GM23338 (cell line): ENCODE data around the gene S100A14.

Experiments
- EZH2 ChIP-seq: fragments of 200-600 bp; sonication (generic); IDR thresholded peaks from one replicate; pipeline ENCODE4 v1.8.0; 2017; ENCODE audit warnings: antibody characterized with exemption, mild to moderate bottlenecking, low read depth; ENCODE audit not compliant: unreplicated experiment
- EZH2phosphoT487 ChIP-seq: fragments of 200-600 bp; sonication (generic); IDR thresholded peaks from one replicate; pipeline ENCODE4 v1.8.1; 2018; ENCODE audit warnings: antibody characterized with exemption; ENCODE audit not compliant: unreplicated experiment
- NANOG ChIP-seq: IDR thresholded peaks from 2 replicates; pipeline ENCODE4 v1.6.1; 2016; ENCODE audit warnings: antibody characterized with exemption, borderline replicate concordance
- POLR2AphosphoS5 ChIP-seq: IDR thresholded peaks from 2 replicates; pipeline ENCODE4 v1.6.1; 2016; ENCODE audit warnings: antibody characterized with exemption, low read depth
- REST ChIP-seq: IDR thresholded peaks from one replicate; pipeline ENCODE4 v1.6.1; 2018; ENCODE audit warnings: antibody characterized with exemption; ENCODE audit not compliant: unreplicated experiment
- TF ChIP-seq, protein P1 (sequence below), 2 experiments: fragments of 200-600 bp in 1 of 2; sonication (generic) in 1 of 2; conservative IDR thresholded peaks; 2 replicates each; pipeline versions ENCODE4 v1.5.1 to v1.6.1; 2016 to 2017; ENCODE audit warnings: antibody characterized with exemption in 2 of 2, low read depth in 2 of 2, mild to moderate bottlenecking in 2 of 2, moderate library complexity in 1 of 2
- TF ChIP-seq, protein P2 (sequence below): IDR thresholded peaks from 2 replicates; pipeline ENCODE4 v1.6.1; 2016; ENCODE audit warnings: antibody characterized with exemption

DNA sequence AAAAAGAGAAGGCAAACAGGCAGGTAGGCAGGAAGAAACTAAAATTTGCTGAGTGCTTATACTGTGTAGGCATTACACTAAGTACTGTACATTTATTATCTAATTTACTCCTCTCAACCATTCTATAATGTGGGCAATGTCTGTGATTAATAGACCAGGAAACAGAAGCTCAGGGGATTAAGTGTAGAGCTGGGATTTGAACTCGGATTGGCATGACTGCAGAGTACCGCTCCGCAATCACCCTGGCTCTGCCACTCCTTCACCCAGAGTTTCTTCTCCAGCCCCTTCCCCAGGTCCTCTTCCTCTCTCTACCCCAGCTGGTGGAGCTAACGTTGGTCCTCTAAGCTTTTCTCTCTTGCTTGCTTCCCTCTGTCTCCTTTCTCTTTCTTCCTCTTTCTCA lies 39.0 kb downstream of the S100A14 start:
- TF ChIP-seq REST, result no peak
- TF ChIP-seq, protein P1, sequence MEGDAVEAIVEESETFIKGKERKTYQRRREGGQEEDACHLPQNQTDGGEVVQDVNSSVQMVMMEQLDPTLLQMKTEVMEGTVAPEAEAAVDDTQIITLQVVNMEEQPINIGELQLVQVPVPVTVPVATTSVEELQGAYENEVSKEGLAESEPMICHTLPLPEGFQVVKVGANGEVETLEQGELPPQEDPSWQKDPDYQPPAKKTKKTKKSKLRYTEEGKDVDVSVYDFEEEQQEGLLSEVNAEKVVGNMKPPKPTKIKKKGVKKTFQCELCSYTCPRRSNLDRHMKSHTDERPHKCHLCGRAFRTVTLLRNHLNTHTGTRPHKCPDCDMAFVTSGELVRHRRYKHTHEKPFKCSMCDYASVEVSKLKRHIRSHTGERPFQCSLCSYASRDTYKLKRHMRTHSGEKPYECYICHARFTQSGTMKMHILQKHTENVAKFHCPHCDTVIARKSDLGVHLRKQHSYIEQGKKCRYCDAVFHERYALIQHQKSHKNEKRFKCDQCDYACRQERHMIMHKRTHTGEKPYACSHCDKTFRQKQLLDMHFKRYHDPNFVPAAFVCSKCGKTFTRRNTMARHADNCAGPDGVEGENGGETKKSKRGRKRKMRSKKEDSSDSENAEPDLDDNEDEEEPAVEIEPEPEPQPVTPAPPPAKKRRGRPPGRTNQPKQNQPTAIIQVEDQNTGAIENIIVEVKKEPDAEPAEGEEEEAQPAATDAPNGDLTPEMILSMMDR (conservative IDR thresholded peaks at IDR 0.05; ENCODE audit: low read depth in 2 of 2), result no peak
- TF ChIP-seq EZH2, result no peak
- TF ChIP-seq EZH2phosphoT487, result no peak
- TF ChIP-seq NANOG, result no peak
- TF ChIP-seq POLR2AphosphoS5, result no peak
- TF ChIP-seq, protein P2, sequence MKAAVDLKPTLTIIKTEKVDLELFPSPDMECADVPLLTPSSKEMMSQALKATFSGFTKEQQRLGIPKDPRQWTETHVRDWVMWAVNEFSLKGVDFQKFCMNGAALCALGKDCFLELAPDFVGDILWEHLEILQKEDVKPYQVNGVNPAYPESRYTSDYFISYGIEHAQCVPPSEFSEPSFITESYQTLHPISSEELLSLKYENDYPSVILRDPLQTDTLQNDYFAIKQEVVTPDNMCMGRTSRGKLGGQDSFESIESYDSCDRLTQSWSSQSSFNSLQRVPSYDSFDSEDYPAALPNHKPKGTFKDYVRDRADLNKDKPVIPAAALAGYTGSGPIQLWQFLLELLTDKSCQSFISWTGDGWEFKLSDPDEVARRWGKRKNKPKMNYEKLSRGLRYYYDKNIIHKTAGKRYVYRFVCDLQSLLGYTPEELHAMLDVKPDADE, result no peak
